Renal cortical epithelial cell (primary cell): ENCODE results near the gene CNKSR2. TPM values are rescaled to one million over a fixed set of nuclear protein-coding genes. Genes with fewer than 3 reads are reported as not detected.

ENCODE experiments used
- DNase-seq: peaks from one replicate; pipeline ENCODE4 v3.0.0-alpha.2; 2011; ENCODE audit warnings: low read depth
- total RNA-seq: library from RNA; depleted of rRNA; stranded (reverse); fragments of >200 nt; gene quantifications from 2 replicates; pipeline ENCODE4 v1.2.3, GENCODE V29; 2014

The CNKSR2 gene
- 0.40 and 0.87 TPM in 2 replicates for total RNA-seq

DNA sequence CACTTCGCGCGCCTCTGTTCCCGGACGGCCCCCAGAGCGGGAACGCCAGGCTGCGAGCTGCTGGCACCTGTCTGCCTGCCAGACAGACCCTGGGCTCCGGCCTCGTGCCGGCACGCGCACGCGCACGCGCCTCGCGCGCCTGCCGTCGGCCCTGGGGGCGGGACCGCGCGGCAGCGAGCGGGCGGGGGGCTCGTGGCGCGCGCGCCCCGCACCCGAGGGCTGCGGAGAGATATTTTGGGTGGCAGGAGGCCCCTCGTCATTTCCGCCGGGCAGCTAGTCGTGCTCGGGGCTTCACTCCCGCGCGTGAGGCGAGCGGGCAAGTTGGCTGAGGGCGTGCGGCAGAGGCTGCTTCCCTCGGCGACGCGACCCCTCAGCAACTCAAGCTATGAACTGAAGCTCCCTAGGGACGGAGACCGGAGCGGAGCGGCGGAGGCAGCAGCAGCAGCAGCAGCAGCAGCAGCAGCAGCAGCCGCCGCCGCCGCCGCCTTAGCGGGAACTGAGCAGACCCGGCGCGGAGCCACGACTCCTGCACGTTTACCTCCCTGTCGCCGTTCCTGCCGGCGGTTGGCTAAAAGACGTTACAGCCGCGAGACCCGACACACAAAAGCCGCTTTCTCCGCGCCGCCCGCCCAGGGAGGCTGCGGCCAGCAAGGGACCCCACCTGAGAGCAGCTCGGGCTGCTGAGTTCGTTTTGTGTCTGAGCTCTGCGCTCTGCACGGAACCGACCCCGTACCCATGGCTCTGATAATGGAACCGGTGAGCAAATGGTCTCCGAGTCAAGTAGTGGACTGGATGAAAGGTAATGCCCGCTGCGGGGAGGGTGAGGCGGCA, at the start of gene CNKSR2:
CNKSR2 (plus strand) TSS at position 256 of the 831 bp plus-strand sequence; CDS start at position 736, 480 bp downstream.
- DNase-seq, result no peak

DNA sequence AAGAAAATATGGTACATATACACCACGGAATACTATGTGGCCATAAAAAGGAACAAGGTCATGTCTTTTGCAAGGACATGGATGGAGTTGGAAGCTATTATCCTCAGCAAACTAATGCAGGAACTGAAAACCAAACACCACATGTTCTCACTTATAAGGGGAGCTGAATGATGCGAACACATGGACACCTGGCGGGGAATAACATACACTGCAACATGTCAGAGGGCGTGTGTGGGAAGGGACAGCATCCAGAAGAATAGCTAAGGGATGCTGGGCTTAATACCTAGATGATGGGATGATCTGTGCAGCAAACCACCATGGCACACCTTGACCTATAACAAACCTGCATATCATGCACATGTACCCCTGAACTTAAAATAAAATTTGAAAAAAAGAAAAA, 19.5 kb upstream of the CNKSR2 start:
- no peak for DNase-seq

DNA sequence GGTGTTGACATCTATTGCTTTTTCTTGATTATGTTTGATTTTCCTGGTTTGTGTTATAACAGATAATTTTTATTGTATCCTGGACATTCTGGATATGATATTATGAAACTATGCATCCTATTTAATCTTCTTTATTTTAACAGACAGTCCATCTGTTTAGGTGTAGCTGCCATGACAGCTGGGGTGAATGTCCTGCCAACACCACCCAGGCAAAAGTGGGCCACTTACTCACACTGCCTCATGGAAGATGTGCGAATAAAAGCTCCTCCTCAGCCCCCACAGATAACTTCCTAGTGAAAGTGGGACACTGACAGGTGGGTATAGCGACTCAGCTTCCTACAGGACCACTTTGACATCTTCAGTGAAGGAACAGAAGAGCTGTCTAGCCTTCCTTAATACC, 18.4 kb upstream of the CNKSR2 start:
- DNase-seq, result no peak

DNA sequence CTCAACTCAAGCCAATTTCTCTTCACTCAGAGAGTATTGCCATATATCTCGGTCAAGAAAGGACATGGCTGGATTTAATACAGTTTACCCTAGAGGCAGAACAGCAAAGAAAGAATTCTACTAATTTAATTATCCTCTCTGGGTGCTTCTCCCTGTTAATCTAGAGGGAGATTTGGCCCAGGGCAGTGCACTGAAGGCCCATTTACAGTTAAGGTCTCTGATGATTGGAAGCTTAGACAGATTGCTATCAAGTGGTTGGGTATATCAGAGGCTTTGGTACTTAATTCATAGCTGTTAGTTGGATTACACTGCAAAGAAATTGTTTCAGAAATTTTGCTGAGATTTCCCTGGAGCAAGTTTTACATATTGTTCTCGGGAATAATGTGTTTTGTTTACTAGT, 4.6 kb upstream of the CNKSR2 start:
- DNase-seq, result no peak

DNA sequence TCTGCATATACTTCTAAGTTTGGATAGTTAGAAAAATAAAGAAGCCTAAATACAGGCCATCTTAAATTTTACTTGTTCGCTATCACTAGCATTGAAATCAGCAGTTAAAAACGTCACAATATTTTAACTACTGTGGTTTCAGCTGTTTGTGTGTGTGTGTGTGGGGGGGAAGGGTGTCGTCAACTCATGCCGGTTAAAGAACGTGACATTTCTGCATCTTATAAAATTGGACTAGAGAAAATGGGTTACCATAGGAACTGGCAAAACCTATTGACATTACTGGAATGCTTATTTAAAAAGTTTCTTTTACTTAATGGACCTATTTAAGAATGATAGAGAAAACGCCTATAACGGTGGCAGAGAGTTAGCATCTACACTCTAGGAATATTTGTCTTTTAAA, 1.2 kb upstream of the CNKSR2 start:
- no peak for DNase-seq

DNA sequence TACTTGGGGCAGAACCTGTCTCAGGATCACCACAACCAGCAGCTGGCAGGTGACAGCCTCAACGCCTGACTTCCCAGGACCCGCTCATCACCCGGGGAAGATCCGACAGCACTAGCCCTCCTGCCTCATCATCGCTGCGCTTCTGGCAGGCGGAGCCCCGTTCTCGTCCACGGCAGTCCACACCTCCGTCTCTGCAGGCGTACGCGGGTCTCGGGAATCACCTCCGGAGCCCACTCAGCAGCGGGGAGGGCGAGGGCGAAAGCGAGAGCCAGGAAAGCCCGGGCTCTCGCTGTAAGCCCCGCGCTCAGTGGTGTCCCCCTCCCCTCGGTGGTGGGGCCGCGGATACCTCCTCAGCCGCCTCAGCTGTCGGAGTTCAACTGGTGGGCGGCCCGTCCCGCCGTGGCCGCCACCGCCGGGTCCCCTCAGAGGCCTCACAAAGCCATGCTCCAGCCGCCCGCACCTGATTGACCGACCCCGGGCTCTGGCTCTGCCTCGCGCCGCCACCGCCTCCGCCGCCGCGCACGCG, 518 bp upstream of the CNKSR2 start:
- DNase-seq, result no peak

DNA sequence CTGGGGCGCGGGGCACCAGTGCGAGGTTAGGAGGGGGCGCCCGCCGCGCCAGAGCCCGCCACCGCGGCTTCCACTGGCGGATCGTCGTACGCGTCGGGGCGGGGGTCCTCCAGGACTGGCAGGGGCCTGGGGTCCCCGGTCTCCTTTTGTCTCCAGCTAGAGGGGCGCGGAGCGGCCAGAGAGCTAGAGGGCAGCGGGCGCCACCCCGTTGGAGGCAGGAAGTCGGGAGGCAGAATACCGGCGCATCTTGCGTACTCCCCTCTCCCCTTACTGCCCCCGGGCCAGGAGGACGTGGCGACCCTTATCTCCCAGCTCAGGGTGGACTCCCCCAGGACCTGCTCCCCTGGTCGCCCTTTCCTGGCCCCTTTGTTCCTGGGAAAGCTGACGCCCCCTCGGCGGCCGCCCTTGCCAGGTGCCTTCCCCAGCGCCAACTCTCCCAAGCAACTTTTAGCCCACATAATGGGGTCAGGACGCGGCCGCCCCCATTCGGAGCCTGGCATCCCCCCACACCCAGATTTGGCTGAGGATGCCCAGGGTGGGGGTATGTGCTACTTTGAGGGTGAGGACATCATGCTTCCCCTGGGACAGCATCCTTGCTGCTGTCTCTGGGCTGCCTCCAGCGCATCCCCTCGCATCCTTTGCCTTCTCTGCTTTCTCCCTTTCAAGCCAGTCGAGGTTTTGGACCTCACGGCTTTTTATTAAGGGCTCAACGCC, 933 bp downstream of the CNKSR2 start:
- DNase-seq, result no peak

DNA sequence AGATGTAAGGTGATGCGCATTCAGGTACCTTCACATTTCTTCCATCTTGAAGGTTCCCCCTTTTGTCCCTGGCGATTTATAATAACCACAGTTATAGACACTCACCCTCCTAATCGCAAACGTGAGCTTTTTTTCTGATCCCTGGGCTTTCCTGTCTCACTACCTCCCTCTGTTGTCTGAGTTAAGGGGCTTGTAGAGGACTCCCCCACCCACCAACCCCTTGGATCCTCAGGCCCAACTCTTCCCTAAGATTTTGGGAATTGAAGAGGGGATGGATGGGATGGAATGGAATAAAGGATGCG, 1.4 kb downstream of the CNKSR2 start:
- no peak for DNase-seq

DNA sequence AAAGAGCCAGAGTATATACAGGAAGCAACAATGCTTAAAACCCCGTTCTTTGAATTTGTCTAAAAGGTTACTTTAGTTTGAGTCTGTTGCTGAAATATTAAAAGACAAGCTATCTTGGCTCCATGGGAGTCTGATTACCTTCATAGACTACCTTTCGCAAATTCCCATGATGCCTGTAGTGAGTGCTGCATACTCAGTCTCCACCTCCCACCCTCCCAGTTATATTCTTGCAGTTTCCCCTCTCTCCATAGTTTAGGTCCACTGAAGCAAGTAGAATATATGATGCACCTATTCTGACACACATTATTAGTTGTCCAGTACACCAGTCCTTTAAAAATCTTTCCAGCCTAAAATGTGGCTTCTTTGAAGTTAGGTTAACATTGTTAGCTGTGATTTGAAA, 2.4 kb downstream of the CNKSR2 start:
- DNase-seq, result no peak

DNA sequence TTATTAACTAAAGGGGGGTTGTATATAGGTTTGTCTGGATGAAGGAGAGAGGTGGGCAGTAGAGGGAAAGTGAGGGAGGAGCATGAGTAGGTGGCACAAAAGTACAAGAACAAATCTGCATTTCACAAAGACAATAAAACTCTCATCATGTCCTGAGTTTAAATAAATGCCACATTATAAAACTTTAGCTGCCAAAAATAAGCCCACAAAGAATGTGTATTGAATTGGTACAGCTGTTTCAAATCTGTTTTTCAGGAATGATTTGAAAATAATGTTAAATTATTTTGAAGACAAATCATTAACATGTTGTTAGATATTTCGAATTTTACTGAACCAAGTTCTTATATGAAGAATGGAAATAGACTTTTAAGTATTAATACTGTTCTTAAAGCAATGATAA, 5.8 kb downstream of the CNKSR2 start:
- DNase-seq, result no peak

DNA sequence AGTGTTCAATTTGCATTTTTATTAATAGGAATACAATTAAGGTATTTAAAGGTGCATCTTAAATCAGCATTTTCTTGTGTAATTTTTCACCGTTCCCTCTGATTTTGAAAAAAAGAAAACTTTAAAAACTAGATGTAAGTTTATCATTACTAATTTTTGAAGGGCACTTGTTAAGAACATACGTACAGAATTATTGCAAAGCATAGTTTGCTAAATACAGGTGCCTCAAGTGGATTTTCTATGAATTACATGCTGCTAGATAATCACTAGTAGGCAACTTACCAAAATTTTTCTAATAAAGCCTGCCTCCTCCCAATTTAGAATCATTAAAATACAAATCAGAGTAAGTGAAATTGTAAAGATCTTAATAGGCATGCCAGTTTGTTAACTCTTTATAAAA, 8.5 kb downstream of the CNKSR2 start:
- DNase-seq, result peak; percentile 2

DNA sequence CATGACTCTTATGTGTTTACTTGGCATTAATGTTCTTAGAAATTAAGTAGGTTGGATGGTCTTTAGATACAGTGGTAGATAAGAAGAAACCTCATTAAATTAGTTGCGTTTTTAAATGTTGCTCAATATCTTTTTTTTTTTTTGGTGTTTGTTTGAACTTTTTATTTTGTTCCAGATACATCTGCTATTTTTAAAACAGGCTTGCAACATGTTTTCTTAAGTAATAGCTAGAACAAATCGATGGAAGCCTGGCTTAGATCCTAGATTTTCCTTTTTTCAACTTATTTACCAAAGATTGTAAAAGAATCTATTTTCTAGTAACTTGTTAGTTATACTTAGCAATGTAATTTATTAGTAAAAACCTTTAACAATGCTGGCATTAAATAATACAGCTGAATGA, 9.3 kb downstream of the CNKSR2 start:
- no peak for DNase-seq

DNA sequence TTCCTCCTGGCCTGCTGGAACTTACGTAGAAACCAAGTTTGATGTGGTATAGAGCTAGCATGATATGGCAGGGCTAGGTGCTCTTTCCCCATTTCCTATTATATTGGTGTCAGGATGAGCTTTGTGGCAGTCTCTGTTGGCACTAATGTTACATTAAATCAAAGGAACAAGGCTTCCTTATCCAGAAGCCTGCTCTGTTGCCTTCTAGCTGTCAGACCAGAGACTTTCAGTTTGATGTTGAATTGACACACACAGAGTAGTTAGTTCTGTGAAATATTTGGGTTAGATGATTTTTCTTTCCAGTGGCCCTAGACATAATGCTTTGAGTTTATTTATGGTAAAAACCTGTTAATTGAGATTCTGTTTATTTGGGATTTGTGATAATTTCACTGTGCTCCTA, 10.0 kb downstream of the CNKSR2 start:
- no peak for DNase-seq

DNA sequence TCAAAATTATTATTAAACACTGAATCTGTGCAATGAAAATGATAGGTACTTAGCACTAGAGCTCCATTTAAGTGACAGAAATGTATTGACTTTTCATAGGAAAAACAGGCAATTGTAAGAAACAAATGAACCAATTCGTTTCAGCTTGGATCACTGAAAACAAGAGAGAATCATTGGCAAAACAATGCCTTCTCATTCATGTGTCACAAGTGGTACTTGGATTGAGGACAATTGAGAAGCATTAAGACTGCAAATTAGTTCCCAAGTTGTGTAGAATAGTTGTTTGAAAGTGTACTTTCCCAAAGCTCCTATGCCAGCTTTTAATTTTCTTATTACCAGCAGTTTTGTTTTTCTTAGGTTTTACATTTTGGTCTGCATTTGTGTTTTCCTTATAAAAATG, 20.6 kb downstream of the CNKSR2 start:
- no peak for DNase-seq

DNA sequence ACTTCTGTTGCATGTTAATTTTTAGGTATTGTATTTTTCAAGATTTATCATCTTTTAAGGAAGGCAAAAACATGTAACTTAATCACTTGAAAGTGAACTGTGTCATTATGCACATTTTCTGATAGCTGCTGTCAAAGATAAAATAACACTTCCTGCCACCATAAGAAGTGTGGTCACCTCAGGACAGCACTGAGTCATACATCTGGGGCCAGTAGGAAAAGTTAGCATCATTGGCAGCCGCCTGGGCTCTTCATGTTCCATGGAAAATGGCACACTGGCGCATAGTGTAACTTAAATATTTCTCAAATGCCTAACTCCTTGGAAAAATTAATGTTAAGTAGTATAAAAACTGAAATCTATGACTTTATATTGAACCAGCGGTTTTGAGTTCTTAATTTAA, 24.2 kb downstream of the CNKSR2 start:
- no peak for DNase-seq

DNA sequence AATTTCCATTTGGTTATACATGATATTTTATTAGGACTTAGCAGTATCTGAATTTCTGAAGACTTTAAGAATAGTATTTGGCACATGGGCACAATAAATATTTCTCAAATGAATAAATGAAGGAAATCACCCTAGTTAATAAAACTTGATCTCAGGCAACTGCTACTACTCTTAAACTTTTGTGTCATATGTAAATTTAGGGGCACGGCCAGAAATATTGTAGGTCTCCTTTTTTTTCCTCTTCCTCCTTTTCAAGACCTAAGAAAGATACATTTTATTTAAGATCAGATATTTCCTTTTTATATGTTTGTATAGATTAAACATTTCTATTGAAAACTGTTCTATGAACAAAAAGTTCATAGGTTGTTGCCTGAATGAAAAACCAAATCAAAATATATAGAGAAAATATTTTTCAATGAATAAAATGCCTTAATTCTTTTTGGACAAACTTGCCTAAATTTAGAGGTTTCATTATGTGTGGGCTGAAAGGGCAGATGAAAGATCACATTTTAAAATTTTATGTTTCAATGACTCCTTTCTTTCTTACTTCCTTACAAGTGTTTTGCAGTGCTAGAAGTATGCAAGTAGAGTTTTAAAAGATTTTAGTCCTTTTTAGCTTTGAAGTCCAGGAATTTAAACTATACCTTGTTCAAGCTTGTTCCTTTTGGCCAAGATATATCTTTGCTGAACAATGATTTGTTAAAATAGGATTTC, 26.3 kb downstream of the CNKSR2 start:
- DNase-seq, result no peak

DNA sequence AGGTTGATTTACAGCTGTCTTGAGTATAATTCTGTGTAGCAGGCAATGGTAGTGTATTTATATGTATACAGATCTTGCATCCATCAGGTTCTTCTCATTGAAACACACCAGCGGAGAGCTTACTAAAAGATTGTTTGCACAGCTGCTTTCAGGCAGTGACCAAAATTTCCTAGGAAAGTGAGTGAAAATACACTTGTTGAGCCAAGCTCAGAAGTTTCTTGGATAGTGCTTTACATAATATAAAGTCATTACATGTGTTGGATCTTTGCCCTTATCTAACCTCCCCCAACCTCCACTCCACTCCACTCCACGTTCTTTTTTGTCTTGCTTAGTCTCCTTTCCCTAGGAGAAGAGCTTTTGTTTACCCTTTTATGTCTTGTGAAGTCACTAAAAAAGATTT, 34.1 kb downstream of the CNKSR2 start:
- DNase-seq, result no peak

DNA sequence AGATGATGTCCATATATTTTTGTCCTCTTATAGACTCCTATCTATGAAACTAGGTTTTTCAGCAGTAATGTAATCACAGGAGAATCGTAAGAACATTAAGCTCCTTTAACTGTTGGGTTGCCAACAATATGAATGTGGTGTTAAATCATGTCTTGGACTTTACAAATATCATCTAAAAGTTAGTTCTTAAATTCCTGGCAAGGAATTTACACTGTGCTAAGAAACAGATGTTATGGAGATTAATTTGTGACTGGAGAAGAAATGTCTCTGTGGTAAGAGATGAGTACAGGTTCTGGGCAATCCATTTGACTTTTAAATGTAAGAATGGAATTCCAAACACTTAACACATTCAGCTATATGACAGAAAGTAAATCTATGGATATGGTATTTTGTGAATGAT, 34.6 kb downstream of the CNKSR2 start:
- DNase-seq, result no peak

DNA sequence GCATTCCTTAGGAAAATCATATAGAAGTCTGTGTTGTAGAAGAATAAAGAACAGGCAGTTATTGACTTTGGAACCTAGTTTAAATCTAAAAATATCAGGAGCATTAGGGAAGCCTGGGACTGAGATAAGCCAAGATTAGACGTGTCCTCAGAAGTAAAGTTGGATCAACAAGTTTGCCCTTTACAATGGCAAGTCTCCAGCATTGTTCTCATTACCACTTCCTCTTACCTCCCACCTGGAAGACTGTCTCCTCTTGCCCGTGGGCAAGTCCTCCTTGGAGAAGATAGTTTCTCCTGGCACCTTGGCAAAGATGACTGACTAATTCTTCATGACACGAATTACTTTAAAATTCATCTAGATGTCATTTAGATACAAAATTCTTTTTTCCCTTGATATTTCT, 37.8 kb downstream of the CNKSR2 start:
- DNase-seq, result no peak

DNA sequence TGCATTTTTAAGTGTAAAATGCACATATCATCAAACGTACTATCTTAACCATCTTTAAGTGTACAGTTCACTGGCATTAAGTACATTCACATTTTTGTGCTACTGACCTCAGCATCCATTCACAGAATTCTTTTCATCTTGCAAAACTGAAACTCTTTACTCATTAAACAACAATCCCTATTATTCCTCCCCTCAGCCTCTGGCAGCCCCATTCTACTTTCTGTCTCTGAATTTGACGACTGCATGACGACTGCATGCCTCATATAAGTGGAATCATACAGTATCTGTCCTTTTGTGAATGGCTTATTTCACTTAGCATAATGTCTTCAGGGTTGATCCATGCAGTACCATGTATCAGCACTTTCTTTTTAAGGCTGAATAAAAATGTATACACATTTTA, 38.7 kb downstream of the CNKSR2 start:
- no peak for DNase-seq

DNA sequence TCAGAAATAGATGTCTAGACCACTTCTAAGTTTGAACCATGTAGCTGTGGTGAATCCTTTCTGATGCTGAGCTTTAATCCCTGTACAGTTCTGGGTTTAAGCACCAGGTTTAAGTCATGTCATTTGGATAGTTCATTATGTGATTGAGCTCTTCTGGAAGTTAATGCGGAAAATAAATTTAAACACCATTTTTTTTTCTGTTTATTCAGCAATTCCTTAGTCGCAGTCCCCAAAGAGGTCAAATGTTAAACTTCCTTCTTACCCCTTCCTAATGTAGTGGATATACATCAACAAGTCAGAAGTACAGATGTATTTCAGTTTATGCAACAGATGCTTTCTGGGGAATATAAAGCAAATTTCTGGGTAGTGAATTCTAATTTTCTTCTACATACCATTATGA, 52.9 kb downstream of the CNKSR2 start:
- DNase-seq, result no peak

DNA sequence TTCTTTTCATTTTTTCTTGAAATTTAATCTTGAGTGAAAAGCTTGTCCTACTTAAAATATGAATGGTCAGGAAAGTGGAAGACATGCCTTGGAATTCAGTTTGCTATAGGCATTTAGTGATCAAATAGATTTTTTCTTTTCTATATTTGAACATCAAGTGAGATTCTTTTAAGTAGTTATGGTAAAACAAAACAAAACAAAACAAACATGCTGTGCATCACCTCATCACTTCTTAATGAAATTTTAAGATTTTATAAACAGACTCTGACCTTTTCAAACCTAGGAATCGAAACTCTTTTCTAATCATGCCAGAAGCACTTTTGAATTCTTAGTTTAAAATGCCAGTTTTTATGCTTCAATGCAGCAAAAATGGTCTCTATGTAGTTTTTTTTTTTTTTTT, 62.8 kb downstream of the CNKSR2 start:
- DNase-seq, result no peak

DNA sequence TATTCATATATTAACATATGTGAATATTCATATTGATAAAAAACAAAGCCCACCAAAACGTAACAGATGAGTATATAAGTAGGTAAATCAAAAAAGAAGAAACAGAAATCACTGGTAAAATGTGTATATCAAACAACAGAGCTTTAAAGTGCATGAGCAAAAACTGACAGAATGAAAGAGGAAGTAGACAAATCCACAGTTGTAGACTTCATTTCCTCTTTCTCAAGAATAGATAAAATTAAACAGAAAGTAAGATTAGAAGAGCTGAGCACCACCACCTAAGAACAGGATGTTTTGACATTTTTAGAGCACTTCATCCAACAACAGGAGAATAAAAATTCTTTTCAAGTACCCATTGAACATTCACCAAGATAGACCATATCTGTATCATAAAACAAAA, 64.6 kb downstream of the CNKSR2 start:
- no peak for DNase-seq
